Neural progenitor cell (in vitro differentiated cells): ENCODE results near the gene CFAP54.

Experiments used
- CTCF ChIP-seq: fragments of 200-600 bp; sonication (generic); IDR thresholded peaks from 2 replicates; pipeline ENCODE4 v1.5.1; 2017; ENCODE audit warnings: antibody characterized with exemption, mild to moderate bottlenecking
- EZH2 ChIP-seq: fragments of 200-600 bp; sonication (generic); IDR thresholded peaks from 2 replicates; pipeline ENCODE4 v1.6.1; 2017; ENCODE audit warnings: antibody characterized with exemption, mild to moderate bottlenecking, moderate library complexity

GRCh38 chr12:96444399-96444798 is 45.0 kb upstream of the CFAP54 start:
- no peak for TF ChIP-seq CTCF
- TF ChIP-seq EZH2 = no peak
